Neural cell (in vitro differentiated cells): ENCODE data around the gene SBNO2.

Experiments
- CTCF ChIP-seq: fragments of 450-650 bp; IDR thresholded peaks from 2 replicates; pipeline ENCODE4 v1.5.1; 2014; ENCODE audit warnings: antibody characterized with exemption, mild to moderate bottlenecking, moderate library complexity; ENCODE audit not compliant: poor library complexity, severe bottlenecking
- EP300 ChIP-seq: fragments of 450-650 bp; conservative IDR thresholded peaks from 2 replicates; pipeline ENCODE4 v1.6.1; 2014; ENCODE audit warnings: antibody characterized with exemption, mild to moderate bottlenecking, moderate library complexity; ENCODE audit not compliant: poor library complexity, severe bottlenecking
- MXI1 ChIP-seq: fragments of 450-650 bp; conservative IDR thresholded peaks from 2 replicates; pipeline ENCODE4 v1.6.1; 2014; ENCODE audit warnings: antibody characterized with exemption, mild to moderate bottlenecking; ENCODE audit not compliant: poor library complexity, severe bottlenecking
- POLR2AphosphoS5 ChIP-seq: IDR thresholded peaks from 2 replicates; pipeline ENCODE4 v1.6.1; 2012
- REST ChIP-seq: IDR thresholded peaks from 2 replicates; pipeline ENCODE4 v1.6.1; 2012; ENCODE audit warnings: borderline replicate concordance
- SMC3 ChIP-seq: fragments of 450-650 bp; conservative IDR thresholded peaks from 2 replicates; pipeline ENCODE4 v1.6.1; 2014; ENCODE audit warnings: antibody characterized with exemption, mild to moderate bottlenecking, moderate library complexity; ENCODE audit not compliant: poor library complexity
- TAF1 ChIP-seq: IDR thresholded peaks from 2 replicates; pipeline ENCODE4 v1.6.1; 2012; ENCODE audit warnings: low read depth

- TF ChIP-seq REST (no peak), POLR2AphosphoS5 (no peak), SMC3 (no peak), CTCF (no peak), MXI1 (no peak), TAF1 (no peak), EP300 (no peak)
Observed at GRCh38 chr19:1146858-1147780, 26.9 kb downstream of the SBNO2 start.
